Colonic mucosa (tissue), 4 donors: ENCODE results near the gene STARD3. TPM values are rescaled to one million over a fixed set of nuclear protein-coding genes. Genes with fewer than 3 reads are reported as not detected.

ENCODE experiments used
- DNase-seq: peaks from one replicate; pipeline ENCODE4 v3.0.0-alpha.2; 2020
- H3K27ac ChIP-seq: fragments of 200-600 bp; one replicate; pipeline ENCODE4 v1.8.0; 2021
- H3K27me3 ChIP-seq: fragments of 200-600 bp; one replicate; pipeline ENCODE4 v1.8.0; 2021
- H3K36me3 ChIP-seq: fragments of 200-600 bp; one replicate; pipeline ENCODE4 v1.8.0; 2021
- H3K4me1 ChIP-seq: fragments of 200-600 bp; one replicate; pipeline ENCODE4 v1.8.0; 2021; ENCODE audit warnings: mild to moderate bottlenecking
- H3K4me3 ChIP-seq: fragments of 200-600 bp; one replicate; pipeline ENCODE4 v1.8.0; 2021
- H3K9ac ChIP-seq, 2 donors: one replicate each; pipeline ENCODE4 v1.7.0; 2013; ENCODE audit warnings: control low read depth in 2 of 2, low read depth in 2 of 2, low read length in 2 of 2
- H3K9me3 ChIP-seq: fragments of 200-600 bp; one replicate; pipeline ENCODE4 v1.8.0; 2021
- CTCF ChIP-seq: fragments of 200-600 bp; IDR thresholded peaks from one replicate; pipeline ENCODE4 v1.8.0; 2022; ENCODE audit warnings: antibody characterized with exemption, mild to moderate bottlenecking
- intact Hi-C: fragments of 100-400 bp; cut with DNase I; formaldehyde crosslinking; loops from one replicate; pipeline ENCODE4 v1.14.1; 2022
- total RNA-seq, 2 donors: library from RNA; stranded (reverse); fragmentation: NEBNext Ultra II Directional in 1 of 2; extraction: Animal tissue kit (Norgen Biotek cat#: 25700) in 1 of 2; gene quantifications; one replicate each; pipeline ENCODE4 v1.2.1, GENCODE V29; 2021
- donor health status: healthy.
- donor health status: DM: no; HTN: no; CAD: no.
- donor health status: DM: no; HTN: no; CAD: no.

The STARD3 gene
- total RNA-seq, 2 donors from 2014 or later: 30.0 to 41.3 TPM

- Histone ChIP-seq H3K4me3 (no peak overlapping the region), H3K9ac (no peak overlapping the region), H3K4me1 (peaks cover 9% of the 10 kb centered on the region), H3K27ac (no peak overlapping the region), H3K27me3 (no peaks in the 10 kb centered on the region), H3K36me3 (peaks cover 9% of the 10 kb centered on the region), H3K9me3 (no peaks in the 10 kb centered on the region)
- DNase-seq: no peak
- intact Hi-C loops: no loop called here
- TF ChIP-seq CTCF: no peak
These were observed 74.9 kb downstream of the STARD3 start for GRCh38 chr17:39711851-39712250.

Other genes starting within 250 kb of the STARD3 start
- 10 to 100 TPM; 12.5 to 22.2 TPM for gene FBXL20, start 235.5 kb upstream of the STARD3 start, total RNA-seq
- gene MED1, start 185.9 kb upstream of the STARD3 start, total RNA-seq: 10 to 100 TPM; 29.1 to 31.2 TPM
- 10 to 100 TPM; 40.1 to 55.3 TPM for gene CDK12, start 175.7 kb upstream of the STARD3 start, total RNA-seq
- gene NEUROD2, start 29.2 kb upstream of the STARD3 start, total RNA-seq: not detected
- 100 to 1,000 TPM; 331 to 350 TPM for gene PPP1R1B, start 10.2 kb upstream of the STARD3 start, total RNA-seq
- 1 to 10 TPM in 1 of 2 donors, under 1 TPM in 1; 0.49 to 1.2 TPM for gene TCAP, start 28.2 kb downstream of the STARD3 start, total RNA-seq
- under 1 TPM in 1 of 2 donors, not detected in 1; 0.47 TPM for gene PNMT, start 31.3 kb downstream of the STARD3 start, total RNA-seq
- gene PGAP3, start 50.9 kb downstream of the STARD3 start, total RNA-seq: 10 to 100 TPM; 37.3 to 42.0 TPM
- 100 to 1,000 TPM; 153 to 174 TPM for gene ERBB2, start 62.9 kb downstream of the STARD3 start, total RNA-seq
- 100 to 1,000 TPM in 1 of 2 donors, 10 to 100 TPM in 1; 74.1 to 103 TPM for gene MIEN1, start 93.4 kb downstream of the STARD3 start, total RNA-seq
- gene GRB7, start 100.8 kb downstream of the STARD3 start, total RNA-seq: 10 to 100 TPM; 22.4 to 40.9 TPM
- 1 to 10 TPM; 1.8 to 2.0 TPM for gene IKZF3, start 227.2 kb downstream of the STARD3 start, total RNA-seq
- gene ZPBP2, start 231.1 kb downstream of the STARD3 start, total RNA-seq: not detected